ENCODE data around the gene L2HGDH.

L2HGDH gene

GRCh38 chr14:50335389-50335788, 23.4 kb upstream of the L2HGDH start:
- peaks cover 26% of the 10 kb centered on the region for H3K4me1 ChIP-seq (ENCODE audit: insufficient read depth, low read length)
- H4K20me1 ChIP-seq (ENCODE audit: insufficient read depth, low read length), result no peaks in the 10 kb centered on the region
- peak overlapping the region in 1 of 2 experiments; percentile 26; a peak in 1 of 4 replicates for H3K4me3 ChIP-seq (ENCODE audit: low read depth in 1 of 2, low read length in 2 of 2)
- no peaks in the 10 kb centered on the region for H3K9me3 ChIP-seq (ENCODE audit: insufficient read depth, low read length, severe bottlenecking)
- TF ChIP-seq CTCF (IDR thresholded peaks at IDR 0.05; ENCODE audit: borderline replicate concordance, extremely low read depth, low read length, poor library complexity, severe bottlenecking) (no peak), EZH2 (IDR thresholded peaks at IDR 0.05; ENCODE audit: borderline replicate concordance, low read depth, low read length, severe bottlenecking) (no peak)
- peaks cover 22% of the 10 kb centered on the region for H3K36me3 ChIP-seq (ENCODE audit: insufficient read depth, low read length)
- peak overlapping the region; percentile 75 for H3K27ac ChIP-seq (ENCODE audit: low read length)
- ATAC-seq (ENCODE audit: insufficient read depth, low read depth) (peak; percentile 3; the same call in 1 of the 3 replicates), DNase-seq (no peak)
- H3K4me2 ChIP-seq (ENCODE audit: insufficient read depth, low read length), result peak overlapping the region; percentile 57
- H3K27me3 ChIP-seq (ENCODE audit: insufficient read depth, low read length, poor library complexity), result no peaks in the 10 kb centered on the region
- H2AFZ ChIP-seq (ENCODE audit: low read depth, low read length), result no peak overlapping the region; the same call in 1 of the 2 replicates
- no peaks in the 10 kb centered on the region for H3K79me2 ChIP-seq (ENCODE audit: insufficient read depth, low read length)
- H3K9ac ChIP-seq (ENCODE audit: low read depth, low read length), result peak overlapping the region; percentile 37

- no peak for TF ChIP-seq CTCF (IDR thresholded peaks at IDR 0.05; ENCODE audit: borderline replicate concordance, extremely low read depth, low read length, poor library complexity, severe bottlenecking)
- TF ChIP-seq EZH2 (IDR thresholded peaks at IDR 0.05; ENCODE audit: borderline replicate concordance, low read depth, low read length, severe bottlenecking), result no peak
- Histone ChIP-seq H3K9ac (ENCODE audit: low read depth, low read length) (no peak overlapping the region), H4K20me1 (ENCODE audit: insufficient read depth, low read length) (no peaks in the 10 kb centered on the region), H3K27me3 (ENCODE audit: insufficient read depth, low read length, poor library complexity) (no peaks in the 10 kb centered on the region), H3K36me3 (ENCODE audit: insufficient read depth, low read length) (peaks cover 26% of the 10 kb centered on the region), H3K9me3 (ENCODE audit: insufficient read depth, low read length, severe bottlenecking) (no peaks in the 10 kb centered on the region), H2AFZ (ENCODE audit: low read depth, low read length) (no peak overlapping the region), H3K4me1 (ENCODE audit: insufficient read depth, low read length) (peaks cover 26% of the 10 kb centered on the region), H3K4me2 (ENCODE audit: insufficient read depth, low read length) (no peak overlapping the region), H3K27ac (ENCODE audit: low read length) (no peak overlapping the region), H3K79me2 (ENCODE audit: insufficient read depth, low read length) (no peaks in the 10 kb centered on the region), H3K4me3 (ENCODE audit: low read depth in 1 of 2, low read length in 2 of 2) (no peak overlapping the region)
- ATAC-seq (ENCODE audit: insufficient read depth, low read depth) (no peak), DNase-seq (no peak)
Measured at GRCh38 chr14:50334211-50334610, 22.2 kb upstream of the L2HGDH start.

GRCh38 chr14:50333014-50333509, 21.0 kb upstream of the L2HGDH start:
- no peak overlapping the region for H3K4me2 ChIP-seq (ENCODE audit: insufficient read depth, low read length)
- H3K27me3 ChIP-seq (ENCODE audit: insufficient read depth, low read length, poor library complexity), result no peaks in the 10 kb centered on the region
- H4K20me1 ChIP-seq (ENCODE audit: insufficient read depth, low read length), result no peaks in the 10 kb centered on the region
- H3K27ac ChIP-seq (ENCODE audit: low read length), result no peak overlapping the region
- H2AFZ ChIP-seq (ENCODE audit: low read depth, low read length), result no peak overlapping the region
- H3K4me1 ChIP-seq (ENCODE audit: insufficient read depth, low read length), result peaks cover 26% of the 10 kb centered on the region
- no peak for ATAC-seq (ENCODE audit: insufficient read depth, low read depth)
- H3K9ac ChIP-seq (ENCODE audit: low read depth, low read length), result no peak overlapping the region
- H3K79me2 ChIP-seq (ENCODE audit: insufficient read depth, low read length), result no peaks in the 10 kb centered on the region
- no peak for DNase-seq
- TF ChIP-seq EZH2 (IDR thresholded peaks at IDR 0.05; ENCODE audit: borderline replicate concordance, low read depth, low read length, severe bottlenecking) (no peak), CTCF (IDR thresholded peaks at IDR 0.05; ENCODE audit: borderline replicate concordance, extremely low read depth, low read length, poor library complexity, severe bottlenecking) (no peak)
- no peaks in the 10 kb centered on the region for H3K9me3 ChIP-seq (ENCODE audit: insufficient read depth, low read length, severe bottlenecking)
- no peak overlapping the region for H3K4me3 ChIP-seq (ENCODE audit: low read depth in 1 of 2, low read length in 2 of 2)
- peaks cover 32% of the 10 kb centered on the region for H3K36me3 ChIP-seq (ENCODE audit: insufficient read depth, low read length)

Measured in DND-41 (cell line).